GM23338 (cell line): ENCODE data around the gene STAT3.

Source experiments
- CREB1 ChIP-seq: fragments of 250-450 bp; sonication (Bioruptor Pico); IDR thresholded peaks from 2 replicates; pipeline ENCODE4 v1.5.0; 2020; ENCODE audit warnings: low read depth, mild to moderate bottlenecking, moderate library complexity
- EZH2 ChIP-seq: fragments of 200-600 bp; sonication (generic); IDR thresholded peaks from one replicate; pipeline ENCODE4 v1.8.0; 2017; ENCODE audit warnings: antibody characterized with exemption, mild to moderate bottlenecking, low read depth; ENCODE audit not compliant: unreplicated experiment
- EZH2phosphoT487 ChIP-seq: fragments of 200-600 bp; sonication (generic); IDR thresholded peaks from one replicate; pipeline ENCODE4 v1.8.1; 2018; ENCODE audit warnings: antibody characterized with exemption; ENCODE audit not compliant: unreplicated experiment
- POLR2AphosphoS5 ChIP-seq: IDR thresholded peaks from 2 replicates; pipeline ENCODE4 v1.6.1; 2016; ENCODE audit warnings: antibody characterized with exemption, low read depth
- ZNF114 ChIP-seq: fragments of 250-450 bp; sonication (Bioruptor Pico); IDR thresholded peaks from 2 replicates; pipeline ENCODE4 v1.5.0; 2020; ENCODE audit warnings: mild to moderate bottlenecking, moderate library complexity
- ZNF331 ChIP-seq: fragments of 250-450 bp; sonication (Bioruptor Pico); IDR thresholded peaks from 2 replicates; pipeline ENCODE4 v1.5.0; 2020; ENCODE audit warnings: low read depth, mild to moderate bottlenecking, moderate library complexity
- TF ChIP-seq, protein P1 (sequence below), 2 experiments: fragments of 200-600 bp in 1 of 2; sonication (generic) in 1 of 2; conservative IDR thresholded peaks; 2 replicates each; pipeline versions ENCODE4 v1.5.1 to v1.6.1; 2016 to 2017; ENCODE audit warnings: antibody characterized with exemption in 2 of 2, low read depth in 2 of 2, mild to moderate bottlenecking in 2 of 2, moderate library complexity in 1 of 2

DNA sequence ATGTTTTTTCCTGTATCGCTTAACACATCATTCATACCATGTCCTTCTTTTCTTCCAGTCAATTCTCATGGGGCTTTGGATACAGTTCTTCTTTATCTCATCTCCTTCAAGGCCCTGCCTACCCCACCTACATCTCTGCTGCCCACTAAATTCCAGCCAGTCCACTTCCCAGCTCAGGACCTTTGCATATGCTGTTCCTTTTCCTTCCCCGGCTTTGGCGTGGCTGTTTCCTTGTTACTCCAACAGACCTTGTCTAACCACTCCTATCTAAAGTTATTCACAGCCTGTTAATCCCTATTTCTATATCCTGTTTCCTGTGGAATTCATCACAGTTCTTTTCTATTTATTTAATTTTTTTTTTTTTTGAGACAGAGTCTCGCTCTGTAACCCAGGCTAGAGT lies 6.6 kb upstream of the STAT3 start:
- TF ChIP-seq, protein P1, sequence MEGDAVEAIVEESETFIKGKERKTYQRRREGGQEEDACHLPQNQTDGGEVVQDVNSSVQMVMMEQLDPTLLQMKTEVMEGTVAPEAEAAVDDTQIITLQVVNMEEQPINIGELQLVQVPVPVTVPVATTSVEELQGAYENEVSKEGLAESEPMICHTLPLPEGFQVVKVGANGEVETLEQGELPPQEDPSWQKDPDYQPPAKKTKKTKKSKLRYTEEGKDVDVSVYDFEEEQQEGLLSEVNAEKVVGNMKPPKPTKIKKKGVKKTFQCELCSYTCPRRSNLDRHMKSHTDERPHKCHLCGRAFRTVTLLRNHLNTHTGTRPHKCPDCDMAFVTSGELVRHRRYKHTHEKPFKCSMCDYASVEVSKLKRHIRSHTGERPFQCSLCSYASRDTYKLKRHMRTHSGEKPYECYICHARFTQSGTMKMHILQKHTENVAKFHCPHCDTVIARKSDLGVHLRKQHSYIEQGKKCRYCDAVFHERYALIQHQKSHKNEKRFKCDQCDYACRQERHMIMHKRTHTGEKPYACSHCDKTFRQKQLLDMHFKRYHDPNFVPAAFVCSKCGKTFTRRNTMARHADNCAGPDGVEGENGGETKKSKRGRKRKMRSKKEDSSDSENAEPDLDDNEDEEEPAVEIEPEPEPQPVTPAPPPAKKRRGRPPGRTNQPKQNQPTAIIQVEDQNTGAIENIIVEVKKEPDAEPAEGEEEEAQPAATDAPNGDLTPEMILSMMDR (conservative IDR thresholded peaks at IDR 0.05; ENCODE audit: low read depth in 2 of 2): no peak
- no peak for TF ChIP-seq EZH2
- TF ChIP-seq POLR2AphosphoS5: no peak
- TF ChIP-seq CREB1 (CRISPR knock-in tag): no peak
- TF ChIP-seq ZNF331 (CRISPR knock-in tag): no peak
- no peak for TF ChIP-seq EZH2phosphoT487
- TF ChIP-seq ZNF114 (CRISPR knock-in tag): no peak
